Activated naive CD8-positive, alpha-beta T cell treated with anti-CD3 and anti-CD28 coated beads, Interleukin-2, amount 50 U/mL, for 24 hours (primary cell): Measurements from ENCODE around the gene ELFN2.
"Not testable (repeated sequence)": the region's sequence is repeated elsewhere in the genome, so short reads cannot be mapped to it uniquely, and the experiment has no call there.

ENCODE experiments used
- ATAC-seq: fragments of 150-1000 bp; cut with Tn5 transposase; one replicate; pipeline ENCODE4 v1.10.0; 2021
- DNase-seq: peaks from one replicate; pipeline ENCODE4 v3.0.0; 2021
- H3K27ac Mint-ChIP-seq: one replicate; pipeline ENCODE4 v1.8.0; 2021; ENCODE audit warnings: mild to moderate bottlenecking, mixed read lengths
- H3K27me3 Mint-ChIP-seq: one replicate; pipeline ENCODE4 v1.8.0; 2021; ENCODE audit warnings: mixed read lengths
- H3K36me3 Mint-ChIP-seq: one replicate; pipeline ENCODE4 v1.8.0; 2021; ENCODE audit warnings: low read depth, mixed read lengths
- H3K4me1 Mint-ChIP-seq: one replicate; pipeline ENCODE4 v1.8.0; 2021; ENCODE audit warnings: mixed read lengths
- H3K4me3 Mint-ChIP-seq: one replicate; pipeline ENCODE4 v1.8.0; 2021; ENCODE audit warnings: mild to moderate bottlenecking, moderate library complexity, mixed read lengths
- H3K9me3 Mint-ChIP-seq: one replicate; pipeline ENCODE4 v1.8.0; 2021; ENCODE audit warnings: mixed read lengths

Gene ELFN2

DNA sequence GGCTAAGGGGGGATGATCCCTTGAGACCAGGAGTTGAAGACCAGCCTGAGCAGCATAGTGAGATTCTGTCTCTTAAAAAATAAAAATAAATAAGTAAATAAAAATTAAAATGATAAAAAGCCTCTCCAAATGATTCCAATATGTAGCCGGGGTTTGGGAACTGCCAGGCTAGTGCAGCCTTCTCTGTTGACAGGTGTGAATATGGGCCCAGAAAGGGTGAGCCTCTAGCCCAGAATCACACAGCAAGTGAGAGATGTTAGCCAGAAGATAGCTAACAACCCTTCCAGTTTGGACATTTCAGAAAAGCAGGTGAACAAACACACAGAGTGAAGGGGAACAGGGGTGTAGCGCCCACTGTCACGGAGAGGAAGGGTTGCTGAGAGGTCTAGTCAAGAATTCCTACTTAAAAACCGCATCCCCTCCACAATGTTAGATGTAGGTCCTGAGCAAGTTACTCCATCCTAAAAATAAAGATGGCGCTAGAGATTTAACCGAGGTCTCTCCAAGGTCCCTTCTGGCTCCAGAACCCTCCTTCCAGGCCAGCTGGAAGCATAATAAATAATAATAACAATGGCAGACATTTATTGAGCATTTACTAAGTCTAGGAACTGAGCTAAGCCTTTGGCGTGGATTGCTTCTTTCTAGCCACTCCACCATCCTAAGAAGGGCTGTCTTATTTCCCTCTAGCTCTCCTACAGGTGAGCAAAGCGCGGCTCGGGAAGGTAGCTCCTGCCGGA is 93.4 kb downstream of the ELFN2 start:
- H3K27ac Mint-ChIP-seq = no peak overlapping the region
- DNase-seq (no peak), ATAC-seq (no peak)
- peaks cover 12% of the 10 kb centered on the region for H3K4me1 Mint-ChIP-seq
- no peaks in the 10 kb centered on the region for H3K9me3 Mint-ChIP-seq
- no peaks in the 10 kb centered on the region for H3K36me3 Mint-ChIP-seq
- H3K4me3 Mint-ChIP-seq = peak overlapping the region; percentile 8
- H3K27me3 Mint-ChIP-seq = peaks cover 53% of the 10 kb centered on the region

DNA sequence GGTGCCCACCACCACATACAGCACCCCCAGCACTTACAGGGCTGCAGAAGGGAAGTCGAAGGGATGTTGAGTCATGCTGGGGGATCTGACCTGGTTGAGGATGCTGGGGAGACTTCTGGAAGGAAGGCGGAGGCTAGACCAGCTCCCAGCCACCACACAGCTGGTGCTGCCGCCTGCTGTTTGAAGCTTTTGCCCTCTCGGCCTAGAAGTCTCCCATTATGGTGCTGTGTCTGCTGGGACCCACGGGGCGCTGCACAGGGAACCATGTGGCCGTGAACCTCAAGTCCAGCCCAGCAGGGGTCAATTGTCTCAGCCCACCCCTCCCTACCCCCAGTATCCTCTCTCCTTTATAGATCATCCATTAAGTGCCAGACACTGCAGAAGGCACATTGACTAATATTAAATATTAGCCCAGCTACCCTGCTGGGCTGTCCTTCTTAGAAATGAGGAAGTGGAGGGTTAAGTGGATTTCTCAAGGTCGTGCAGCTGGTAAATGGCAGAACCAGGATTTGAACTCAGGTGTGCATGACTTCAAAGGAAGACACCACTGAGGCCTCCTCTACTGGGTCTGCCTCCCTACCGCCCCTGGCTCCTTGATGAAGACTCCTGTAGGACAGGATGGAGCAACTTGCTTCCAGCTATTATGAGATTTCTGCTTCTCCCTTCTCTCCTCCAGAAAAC is 95.3 kb downstream of the ELFN2 start:
- no peak overlapping the region for H3K27ac Mint-ChIP-seq
- H3K9me3 Mint-ChIP-seq = no peaks in the 10 kb centered on the region
- DNase-seq (no peak), ATAC-seq (no peak)
- H3K27me3 Mint-ChIP-seq = peaks cover 49% of the 10 kb centered on the region
- H3K36me3 Mint-ChIP-seq = no peaks in the 10 kb centered on the region
- no peak overlapping the region for H3K4me3 Mint-ChIP-seq
- peaks cover 11% of the 10 kb centered on the region for H3K4me1 Mint-ChIP-seq

DNA sequence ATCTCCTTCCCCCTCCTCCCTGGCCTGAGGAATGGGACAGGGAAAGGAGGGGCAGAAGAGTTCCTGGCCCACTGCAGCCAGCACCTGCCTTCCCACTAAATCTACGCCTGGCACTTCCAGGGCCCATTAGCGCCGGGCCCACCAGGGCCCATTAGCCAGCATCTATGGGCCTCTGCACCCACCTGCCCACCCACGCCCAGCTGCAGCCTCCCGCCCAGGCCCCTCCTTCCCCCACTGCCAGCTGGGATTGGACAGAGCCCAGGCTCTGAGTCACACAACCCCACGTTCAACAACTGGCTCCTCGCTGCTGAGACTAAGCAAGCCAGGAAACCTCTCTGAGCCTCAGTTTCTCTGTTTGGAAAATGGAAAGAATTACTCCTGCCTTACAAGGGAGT is 96.2 kb downstream of the ELFN2 start:
- no peak for DNase-seq
- H3K36me3 Mint-ChIP-seq = no peaks in the 10 kb centered on the region
- H3K27me3 Mint-ChIP-seq = peaks cover 51% of the 10 kb centered on the region
- H3K4me3 Mint-ChIP-seq = no peak overlapping the region
- ATAC-seq = peak; percentile 8
- no peaks in the 10 kb centered on the region for H3K9me3 Mint-ChIP-seq
- peaks cover 11% of the 10 kb centered on the region for H3K4me1 Mint-ChIP-seq
- H3K27ac Mint-ChIP-seq = no peak overlapping the region

DNA sequence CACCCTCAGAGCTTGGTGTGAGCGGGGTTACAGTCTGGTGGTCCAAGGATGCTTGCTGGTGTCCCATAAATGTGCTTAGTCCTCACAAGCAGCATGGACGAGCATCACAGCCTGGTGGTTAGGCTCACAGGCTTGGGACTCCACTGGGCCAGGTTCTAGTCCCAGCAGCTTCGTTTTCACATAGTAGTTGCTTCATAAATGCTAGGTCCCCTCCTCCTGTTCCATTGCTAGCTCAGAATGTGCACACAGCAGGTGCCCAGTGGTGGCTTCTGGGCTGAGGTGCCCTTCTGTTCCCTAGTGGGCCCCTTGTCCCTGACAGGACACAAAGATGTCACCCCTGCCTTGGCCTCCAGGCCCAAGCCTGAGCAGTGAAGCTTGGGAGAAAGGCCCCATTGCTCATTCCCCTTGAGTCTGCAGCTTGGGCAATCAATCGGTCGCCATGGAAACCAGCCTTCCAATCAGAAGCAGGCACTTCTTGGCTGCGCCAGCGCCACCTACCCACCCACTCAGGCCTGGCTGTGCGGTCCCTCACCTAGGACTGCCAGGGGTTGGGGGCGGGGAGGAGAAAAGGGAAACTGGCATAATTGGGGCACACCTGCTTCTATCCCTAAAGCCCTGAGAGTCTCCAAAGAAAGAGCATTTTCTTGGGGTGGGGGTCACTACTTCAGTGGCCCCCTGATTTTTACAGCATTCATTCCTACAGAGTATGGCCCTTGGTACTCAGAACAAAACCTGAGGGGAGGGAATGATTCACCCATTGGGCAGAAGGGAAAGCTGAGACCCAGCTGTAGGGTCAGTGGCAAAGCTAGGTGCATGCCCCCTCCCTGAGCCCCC is 96.9 kb downstream of the ELFN2 start:
- peaks cover 50% of the 10 kb centered on the region for H3K27me3 Mint-ChIP-seq
- peak; percentile 75 for ATAC-seq
- H3K27ac Mint-ChIP-seq = no peak overlapping the region

DNA sequence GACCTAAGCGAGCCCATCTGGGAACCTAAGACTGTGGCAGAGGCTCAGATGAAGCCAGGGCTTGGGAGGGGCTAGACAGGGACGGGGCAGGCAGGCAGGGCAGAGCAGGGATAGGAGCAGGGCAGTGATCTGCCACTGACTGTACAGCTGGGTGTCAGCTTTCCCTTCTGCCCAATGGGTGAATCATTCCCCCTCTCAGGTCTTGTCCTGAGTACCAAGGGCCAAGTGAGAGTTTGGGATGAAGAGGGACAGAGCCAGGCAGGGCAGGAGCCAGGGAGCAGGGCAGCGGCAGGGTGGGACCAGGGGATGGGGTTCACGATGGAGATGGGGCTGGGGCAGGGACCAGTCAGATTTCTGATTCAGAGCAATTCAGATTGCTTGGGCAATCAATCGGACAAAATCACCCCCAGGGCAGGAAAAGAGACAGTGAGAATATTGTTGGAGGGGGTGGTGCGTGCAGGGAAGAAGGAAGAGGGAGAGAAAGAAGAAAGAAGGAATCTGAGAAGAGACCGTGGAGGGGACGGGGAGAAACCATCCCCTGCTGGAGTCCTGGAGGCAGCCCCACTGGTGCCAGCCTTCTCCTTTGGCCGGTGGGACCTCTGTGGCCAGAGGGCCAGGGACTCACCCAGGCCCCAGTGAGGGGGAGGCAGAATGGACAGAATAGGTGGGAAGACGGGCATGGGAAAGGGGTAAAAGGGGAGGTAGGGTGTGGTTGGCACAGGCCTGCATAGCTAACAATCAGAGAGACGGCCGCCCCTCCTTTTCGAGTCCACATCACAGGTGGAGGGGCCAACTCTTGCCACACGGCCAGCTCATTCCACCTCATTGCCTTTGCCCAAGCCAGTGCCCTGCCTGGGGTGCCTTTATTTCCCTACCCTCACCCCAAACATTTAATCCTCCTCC is 97.8 kb downstream of the ELFN2 start:
- ATAC-seq (no peak), DNase-seq (no peak)
- Mint-ChIP-seq H3K27ac (no peak overlapping the region), H3K4me3 (no peak overlapping the region), H3K9me3 (no peaks in the 10 kb centered on the region), H3K27me3 (peaks cover 47% of the 10 kb centered on the region), H3K36me3 (no peaks in the 10 kb centered on the region), H3K4me1 (peaks cover 7% of the 10 kb centered on the region)

More for the DNA sequence above, 96.9 kb downstream of the ELFN2 start:
- Mint-ChIP-seq H3K4me1 (peaks cover 10% of the 10 kb centered on the region), H3K4me3 (no peak overlapping the region), H3K36me3 (no peaks in the 10 kb centered on the region), H3K9me3 (no peaks in the 10 kb centered on the region)
- peak; percentile 58 for DNase-seq

DNA sequence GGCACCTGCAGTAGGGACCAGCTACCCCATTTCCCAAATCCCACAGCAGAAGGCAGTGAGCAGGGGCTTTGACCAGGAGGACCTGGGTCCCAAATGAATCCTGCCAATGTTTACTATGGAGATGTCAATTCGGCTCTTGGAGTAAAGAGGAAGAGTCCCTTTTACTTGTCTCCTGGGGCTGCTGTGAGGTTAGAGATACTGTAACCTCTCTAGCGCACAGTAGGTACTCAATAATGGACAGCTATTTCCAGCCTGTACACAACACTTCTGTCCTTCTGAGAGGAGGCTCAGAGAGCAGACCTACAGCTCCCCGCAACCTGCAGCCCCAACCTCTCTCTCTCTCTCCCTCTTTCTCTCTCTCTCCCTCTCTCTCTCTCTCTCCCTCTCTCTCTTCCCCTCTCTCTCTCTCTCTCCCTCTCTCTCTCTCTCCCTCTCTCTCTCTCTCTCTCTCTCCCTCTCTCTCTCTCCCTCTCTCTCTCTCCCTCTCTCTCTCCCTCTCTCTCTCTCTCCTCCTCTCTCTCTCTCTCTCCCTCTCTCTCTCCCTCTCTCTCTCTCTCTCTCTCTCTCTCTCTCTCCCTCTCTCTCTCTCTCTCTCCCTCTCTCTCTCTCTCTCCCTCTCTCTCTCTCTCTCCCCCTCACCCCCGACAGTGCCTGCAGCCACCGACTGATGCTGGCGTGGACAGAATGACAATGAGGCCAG is 98.6 kb downstream of the ELFN2 start:
- not testable (repeated sequence) for ATAC-seq

DNA sequence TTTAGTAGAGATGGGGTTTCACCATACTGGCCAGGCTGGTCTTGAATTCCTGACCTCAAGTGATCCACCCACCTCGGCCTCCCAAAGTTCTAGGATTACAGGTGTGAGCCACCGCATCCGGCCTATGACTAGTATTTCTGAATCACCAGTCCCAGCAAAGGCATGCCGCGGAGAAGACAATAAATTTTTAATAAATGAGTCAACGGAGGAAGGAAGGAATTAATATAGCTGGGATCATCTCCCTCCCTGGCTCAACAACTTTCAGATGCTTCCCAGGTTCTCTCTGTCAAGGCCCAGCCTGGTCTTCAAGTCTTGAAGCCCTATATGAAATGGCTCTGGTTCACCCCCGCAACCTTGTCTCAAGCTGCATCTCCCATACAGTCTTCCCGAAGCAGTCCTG is 99.3 kb downstream of the ELFN2 start:
- H3K27ac Mint-ChIP-seq = no peak overlapping the region
- no peak overlapping the region for H3K4me3 Mint-ChIP-seq
- H3K9me3 Mint-ChIP-seq = no peaks in the 10 kb centered on the region
- H3K27me3 Mint-ChIP-seq = peaks cover 49% of the 10 kb centered on the region
- H3K36me3 Mint-ChIP-seq = no peaks in the 10 kb centered on the region
- DNase-seq = no peak
- peaks cover 4% of the 10 kb centered on the region for H3K4me1 Mint-ChIP-seq
- ATAC-seq = no peak

More for the DNA sequence above, 98.6 kb downstream of the ELFN2 start:
- not testable (repeated sequence) for H3K4me3 Mint-ChIP-seq, H3K36me3 Mint-ChIP-seq, H3K27ac Mint-ChIP-seq, H3K4me1 Mint-ChIP-seq, H3K9me3 Mint-ChIP-seq, DNase-seq
- peaks cover 48% of the 10 kb centered on the region for H3K27me3 Mint-ChIP-seq

DNA sequence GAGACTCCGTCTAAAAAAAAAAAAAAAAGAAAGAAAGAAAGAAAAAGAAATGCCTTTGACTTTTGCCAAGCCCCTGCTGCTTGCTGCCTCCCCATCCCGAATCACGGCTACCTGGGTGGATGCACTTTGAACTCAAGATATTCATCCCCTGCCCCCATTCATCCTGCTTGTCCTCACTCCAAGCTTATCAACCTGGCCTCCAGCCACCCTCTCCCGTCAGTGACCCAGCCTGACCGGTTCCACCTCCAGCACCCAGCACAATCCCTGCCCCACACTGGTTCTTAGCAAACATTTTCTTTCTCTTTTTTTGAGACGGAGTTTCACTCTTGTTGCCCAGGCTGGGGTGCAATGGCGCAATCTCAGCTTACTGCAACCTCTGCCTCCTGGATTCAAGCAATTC is 100.6 kb downstream of the ELFN2 start:
- Mint-ChIP-seq H3K27ac (no peak overlapping the region), H3K27me3 (peaks cover 40% of the 10 kb centered on the region)

DNA sequence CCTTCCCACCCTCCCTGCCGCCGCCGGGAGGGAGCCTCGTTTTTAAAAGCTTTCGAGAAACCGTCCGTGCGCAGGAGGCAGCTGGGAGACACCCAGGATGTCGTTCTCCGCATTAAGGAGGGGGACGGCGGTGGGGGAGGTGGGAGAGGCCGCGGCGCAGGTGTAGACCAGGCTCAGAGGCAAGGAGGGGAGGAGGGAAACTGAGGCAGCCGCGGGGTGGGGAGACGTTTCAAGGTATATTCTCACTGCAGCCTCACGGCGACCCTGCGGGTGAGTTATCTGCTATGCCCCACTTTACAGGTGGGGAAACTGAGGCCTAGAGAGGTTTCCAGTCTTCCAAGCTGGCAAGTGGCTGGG is 102.3 kb downstream of the ELFN2 start:
- ATAC-seq = no peak

More for the DNA sequence above, 100.6 kb downstream of the ELFN2 start:
- H3K4me3 Mint-ChIP-seq = no peak overlapping the region
- no peak for DNase-seq
- no peaks in the 10 kb centered on the region for H3K9me3 Mint-ChIP-seq
- peaks cover 4% of the 10 kb centered on the region for H3K4me1 Mint-ChIP-seq
- ATAC-seq = no peak
- H3K36me3 Mint-ChIP-seq = no peaks in the 10 kb centered on the region

DNA sequence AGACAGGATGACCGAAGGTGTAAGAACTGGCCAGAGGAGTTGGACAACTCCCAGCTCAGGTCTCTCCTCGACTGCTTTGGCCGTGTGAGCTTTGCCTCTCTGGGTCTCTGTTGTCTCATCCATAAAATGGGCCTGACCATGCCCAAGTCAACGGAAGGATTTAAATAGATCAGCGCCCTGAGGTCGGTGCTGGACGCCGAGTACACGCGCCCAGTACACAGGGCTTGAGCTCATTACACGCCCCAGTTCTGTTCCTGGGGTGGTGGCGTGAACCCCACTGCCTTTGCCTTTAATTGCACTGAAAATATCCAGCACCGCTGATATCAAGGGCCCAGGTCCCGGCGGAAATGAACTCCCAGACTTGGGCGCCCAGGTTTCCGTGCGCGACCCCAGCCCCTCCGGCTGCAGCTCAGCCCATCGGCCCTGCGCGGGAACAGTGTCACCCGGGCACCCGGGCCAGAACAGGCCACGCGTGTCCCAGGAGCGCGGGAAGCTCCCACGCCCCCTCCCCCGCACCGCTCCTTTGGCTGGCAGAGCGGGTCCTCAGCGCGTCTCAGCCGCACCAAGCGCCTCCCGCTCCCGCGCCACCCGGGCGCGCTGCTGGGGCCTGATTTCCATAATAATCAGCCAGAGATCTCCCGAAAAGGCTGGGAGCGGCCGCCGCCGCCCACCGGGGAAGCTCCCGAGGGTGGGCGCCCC is 102.8 kb downstream of the ELFN2 start:
- H3K27ac Mint-ChIP-seq = no peak overlapping the region
- DNase-seq (no peak), ATAC-seq (no peak)
- no peaks in the 10 kb centered on the region for H3K9me3 Mint-ChIP-seq
- no peak overlapping the region for H3K4me3 Mint-ChIP-seq
- peaks cover 2% of the 10 kb centered on the region for H3K4me1 Mint-ChIP-seq
- peaks cover 37% of the 10 kb centered on the region for H3K27me3 Mint-ChIP-seq
- H3K36me3 Mint-ChIP-seq = no peaks in the 10 kb centered on the region

More for the DNA sequence above, 102.3 kb downstream of the ELFN2 start:
- Mint-ChIP-seq H3K4me3 (no peak overlapping the region), H3K27ac (no peak overlapping the region), H3K27me3 (peaks cover 37% of the 10 kb centered on the region), H3K9me3 (no peaks in the 10 kb centered on the region), H3K36me3 (no peaks in the 10 kb centered on the region), H3K4me1 (peaks cover 2% of the 10 kb centered on the region)
- no peak for DNase-seq

DNA sequence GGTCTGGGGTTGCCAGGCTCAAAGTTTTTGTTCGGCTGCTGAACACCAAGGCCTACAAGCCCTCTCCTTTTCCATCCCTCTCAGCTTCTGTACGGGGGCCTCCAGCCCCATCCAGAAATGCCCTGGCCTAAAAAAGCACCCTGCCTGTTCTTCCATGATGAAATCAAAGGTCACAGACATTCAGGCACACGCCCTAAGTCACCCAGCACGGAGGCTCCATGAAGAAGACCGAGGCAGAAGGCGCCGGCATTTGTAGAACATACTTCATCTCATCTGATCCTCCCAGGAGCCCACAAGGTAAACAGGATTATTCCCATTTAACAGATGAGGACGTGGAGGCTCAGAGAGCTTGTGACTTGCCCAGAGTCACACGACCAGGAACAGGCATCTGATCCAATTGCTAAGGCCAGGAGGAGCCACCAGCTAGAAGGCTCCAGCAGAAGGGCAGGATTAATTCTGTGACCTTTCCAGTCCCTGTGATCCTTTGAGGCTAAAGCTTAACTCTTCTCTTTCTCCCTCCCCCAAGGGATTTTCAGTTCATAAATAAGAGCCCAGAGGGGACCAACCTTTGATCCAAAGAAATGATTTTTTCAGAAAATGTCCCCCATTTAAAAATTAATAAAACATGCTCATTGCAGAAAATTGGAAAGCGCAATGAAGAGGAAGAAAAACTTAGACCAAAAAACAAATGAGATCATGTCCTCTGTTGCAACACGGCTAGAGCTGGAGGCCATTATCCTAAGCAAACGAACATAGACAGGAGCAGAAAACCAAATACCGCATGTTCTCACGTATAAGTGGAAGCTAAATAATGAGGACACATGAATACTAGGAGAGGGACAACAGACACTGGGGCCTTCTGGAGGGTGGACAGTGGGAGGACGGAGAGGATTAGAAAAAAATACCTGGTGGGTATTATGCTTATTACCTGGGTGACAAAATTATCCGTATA is 106.3 kb downstream of the ELFN2 start:
- DNase-seq = no peak
- ATAC-seq = no peak
- Mint-ChIP-seq H3K4me3 (no peak overlapping the region), H3K27ac (no peak overlapping the region), H3K27me3 (peaks cover 23% of the 10 kb centered on the region), H3K9me3 (no peaks in the 10 kb centered on the region), H3K36me3 (no peaks in the 10 kb centered on the region), H3K4me1 (peaks cover 12% of the 10 kb centered on the region)

DNA sequence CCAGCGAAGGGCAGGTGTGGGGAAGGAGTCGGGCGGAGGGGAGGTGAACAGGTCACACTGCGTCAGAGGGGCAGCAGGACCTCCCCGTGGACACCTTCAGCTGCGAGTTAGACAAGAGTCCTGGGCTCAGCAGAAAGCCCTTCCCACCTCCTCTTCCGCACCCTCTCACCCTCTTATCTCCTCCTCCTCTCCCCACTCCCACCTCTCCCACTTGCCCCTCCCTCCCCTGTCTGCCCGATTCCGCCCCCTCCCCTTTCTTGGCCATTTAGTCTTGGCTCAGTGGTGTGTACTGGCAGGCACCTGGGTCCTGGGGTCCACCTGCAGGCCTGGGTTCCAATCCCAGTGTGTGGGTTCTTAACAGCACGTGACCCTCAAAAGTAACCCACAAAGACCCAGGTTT is 107.8 kb downstream of the ELFN2 start:
- Mint-ChIP-seq H3K4me1 (peaks cover 21% of the 10 kb centered on the region), H3K9me3 (no peaks in the 10 kb centered on the region), H3K27ac (no peak overlapping the region), H3K27me3 (peaks cover 16% of the 10 kb centered on the region), H3K4me3 (no peak overlapping the region), H3K36me3 (no peaks in the 10 kb centered on the region)
- ATAC-seq (no peak), DNase-seq (no peak)
